ENCODE measurements around the gene RGMB.

Gene RGMB

GRCh38 chr5:98825582-98826375, 52.3 kb downstream of the RGMB start:
- no peak overlapping the region for H3K27ac Mint-ChIP-seq
- H3K4me1 Mint-ChIP-seq = no peaks in the 10 kb centered on the region
- no peaks in the 10 kb centered on the region for H3K9me3 Mint-ChIP-seq
- H3K36me3 Mint-ChIP-seq = no peaks in the 10 kb centered on the region
- no peak overlapping the region for H3K4me3 Mint-ChIP-seq
- H3K27me3 Mint-ChIP-seq = no peaks in the 10 kb centered on the region

- H3K27me3 Mint-ChIP-seq = no peaks in the 10 kb centered on the region
- no peaks in the 10 kb centered on the region for H3K9me3 Mint-ChIP-seq
- H3K4me1 Mint-ChIP-seq = no peaks in the 10 kb centered on the region
- H3K4me3 Mint-ChIP-seq = no peak overlapping the region
- H3K36me3 Mint-ChIP-seq = no peaks in the 10 kb centered on the region
- H3K27ac Mint-ChIP-seq = no peak overlapping the region
These were observed 53.7 kb downstream of the RGMB start for GRCh38 chr5:98827161-98827560.

GRCh38 chr5:98827588-98828284, 54.3 kb downstream of the RGMB start:
- Mint-ChIP-seq H3K27ac (no peak overlapping the region), H3K9me3 (no peaks in the 10 kb centered on the region), H3K27me3 (no peaks in the 10 kb centered on the region)

GRCh38 chr5:98836175-98836574, 62.7 kb downstream of the RGMB start:
- no peaks in the 10 kb centered on the region for H3K27me3 Mint-ChIP-seq
- H3K27ac Mint-ChIP-seq = no peak overlapping the region
- no peaks in the 10 kb centered on the region for H3K4me1 Mint-ChIP-seq
- H3K4me3 Mint-ChIP-seq = no peak overlapping the region
- H3K36me3 Mint-ChIP-seq = peaks cover 8% of the 10 kb centered on the region
- H3K9me3 Mint-ChIP-seq = no peaks in the 10 kb centered on the region

More at GRCh38 chr5:98827588-98828284, 54.3 kb downstream of the RGMB start:
- Mint-ChIP-seq H3K4me3 (no peak overlapping the region), H3K4me1 (no peaks in the 10 kb centered on the region), H3K36me3 (no peaks in the 10 kb centered on the region)

GRCh38 chr5:98839469-98840383, 66.3 kb downstream of the RGMB start:
- H3K27me3 Mint-ChIP-seq = no peaks in the 10 kb centered on the region
- no peaks in the 10 kb centered on the region for H3K9me3 Mint-ChIP-seq
- peak overlapping the region; percentile 36 for H3K4me3 Mint-ChIP-seq
- peaks cover 10% of the 10 kb centered on the region for H3K36me3 Mint-ChIP-seq
- H3K4me1 Mint-ChIP-seq = no peaks in the 10 kb centered on the region
- H3K27ac Mint-ChIP-seq = no peak overlapping the region

GRCh38 chr5:98840946-98841345, 67.5 kb downstream of the RGMB start:
- no peak overlapping the region for H3K4me3 Mint-ChIP-seq
- H3K4me1 Mint-ChIP-seq = no peaks in the 10 kb centered on the region
- H3K27me3 Mint-ChIP-seq = no peaks in the 10 kb centered on the region
- peaks cover 10% of the 10 kb centered on the region for H3K36me3 Mint-ChIP-seq
- H3K27ac Mint-ChIP-seq = no peak overlapping the region
- H3K9me3 Mint-ChIP-seq = no peaks in the 10 kb centered on the region

GRCh38 chr5:98843481-98843880, 70.0 kb downstream of the RGMB start:
- Mint-ChIP-seq H3K4me3 (no peak overlapping the region), H3K27ac (no peak overlapping the region), H3K36me3 (peaks cover 6% of the 10 kb centered on the region), H3K27me3 (no peaks in the 10 kb centered on the region), H3K4me1 (no peaks in the 10 kb centered on the region), H3K9me3 (no peaks in the 10 kb centered on the region)

GRCh38 chr5:98844865-98845264, 71.4 kb downstream of the RGMB start:
- Mint-ChIP-seq H3K36me3 (peaks cover 4% of the 10 kb centered on the region), H3K4me1 (no peaks in the 10 kb centered on the region), H3K4me3 (no peak overlapping the region), H3K27me3 (no peaks in the 10 kb centered on the region), H3K9me3 (no peaks in the 10 kb centered on the region), H3K27ac (no peak overlapping the region)

GRCh38 chr5:98845878-98846277, 72.4 kb downstream of the RGMB start:
- H3K4me1 Mint-ChIP-seq = no peaks in the 10 kb centered on the region
- H3K27ac Mint-ChIP-seq = no peak overlapping the region
- H3K27me3 Mint-ChIP-seq = no peaks in the 10 kb centered on the region
- H3K36me3 Mint-ChIP-seq = peaks cover 2% of the 10 kb centered on the region
- H3K4me3 Mint-ChIP-seq = no peak overlapping the region
- no peaks in the 10 kb centered on the region for H3K9me3 Mint-ChIP-seq

Data from activated naive CD4-positive, alpha-beta T cell treated with anti-CD3 and anti-CD28 coated beads, Interleukin-2, amount 50 U/mL, for 24 hours (primary cell).